Loucy (cell line): ENCODE data around the gene NMT1.

Source experiments
- EZH2phosphoT487 ChIP-seq: fragments of 200-600 bp; IDR thresholded peaks from 2 replicates; pipeline ENCODE4 v1.6.1; 2018; ENCODE audit warnings: antibody characterized with exemption, mild to moderate bottlenecking, moderate library complexity, borderline replicate concordance
- TF ChIP-seq, protein P1 (sequence below): fragments of 200-600 bp; sonication (generic); conservative IDR thresholded peaks from 2 replicates; pipeline ENCODE4 v1.5.1; 2014; ENCODE audit warnings: mild to moderate bottlenecking, antibody characterized with exemption, low read length

DNA sequence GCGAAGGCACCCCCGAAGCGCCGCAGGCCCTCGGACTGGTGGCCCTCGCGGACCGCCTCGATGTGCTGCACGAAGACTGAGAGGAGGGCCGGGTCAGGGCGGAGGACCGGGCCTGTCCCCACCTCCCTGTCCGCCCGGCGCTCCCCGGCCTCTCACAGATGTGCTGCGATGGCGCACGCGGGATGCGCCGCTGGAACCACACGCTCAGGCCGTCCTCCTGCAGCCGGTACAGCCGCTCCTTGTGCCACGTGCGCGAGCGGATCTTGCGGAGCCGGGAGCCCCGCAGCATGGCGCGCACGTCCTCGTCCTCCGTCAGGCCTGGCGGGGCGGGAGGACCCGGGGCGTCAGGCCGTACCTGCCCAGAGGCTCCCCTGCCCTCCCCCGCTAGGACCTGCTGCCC, 59.9 kb downstream of the NMT1 start:
- TF ChIP-seq, protein P1, sequence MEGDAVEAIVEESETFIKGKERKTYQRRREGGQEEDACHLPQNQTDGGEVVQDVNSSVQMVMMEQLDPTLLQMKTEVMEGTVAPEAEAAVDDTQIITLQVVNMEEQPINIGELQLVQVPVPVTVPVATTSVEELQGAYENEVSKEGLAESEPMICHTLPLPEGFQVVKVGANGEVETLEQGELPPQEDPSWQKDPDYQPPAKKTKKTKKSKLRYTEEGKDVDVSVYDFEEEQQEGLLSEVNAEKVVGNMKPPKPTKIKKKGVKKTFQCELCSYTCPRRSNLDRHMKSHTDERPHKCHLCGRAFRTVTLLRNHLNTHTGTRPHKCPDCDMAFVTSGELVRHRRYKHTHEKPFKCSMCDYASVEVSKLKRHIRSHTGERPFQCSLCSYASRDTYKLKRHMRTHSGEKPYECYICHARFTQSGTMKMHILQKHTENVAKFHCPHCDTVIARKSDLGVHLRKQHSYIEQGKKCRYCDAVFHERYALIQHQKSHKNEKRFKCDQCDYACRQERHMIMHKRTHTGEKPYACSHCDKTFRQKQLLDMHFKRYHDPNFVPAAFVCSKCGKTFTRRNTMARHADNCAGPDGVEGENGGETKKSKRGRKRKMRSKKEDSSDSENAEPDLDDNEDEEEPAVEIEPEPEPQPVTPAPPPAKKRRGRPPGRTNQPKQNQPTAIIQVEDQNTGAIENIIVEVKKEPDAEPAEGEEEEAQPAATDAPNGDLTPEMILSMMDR, result no peak
- no peak for TF ChIP-seq EZH2phosphoT487
